DMS153 treated with DMSO at 0.1 percent for 48 hours (cell line): Measurements from ENCODE around the gene DCHS2.

Experiments
- DNase-seq: peaks from one replicate; lab custom pipeline; 2025; ENCODE audit not compliant: unreplicated experiment; lab: John Stamatoyannopoulos, UW

Gene DCHS2

DNA sequence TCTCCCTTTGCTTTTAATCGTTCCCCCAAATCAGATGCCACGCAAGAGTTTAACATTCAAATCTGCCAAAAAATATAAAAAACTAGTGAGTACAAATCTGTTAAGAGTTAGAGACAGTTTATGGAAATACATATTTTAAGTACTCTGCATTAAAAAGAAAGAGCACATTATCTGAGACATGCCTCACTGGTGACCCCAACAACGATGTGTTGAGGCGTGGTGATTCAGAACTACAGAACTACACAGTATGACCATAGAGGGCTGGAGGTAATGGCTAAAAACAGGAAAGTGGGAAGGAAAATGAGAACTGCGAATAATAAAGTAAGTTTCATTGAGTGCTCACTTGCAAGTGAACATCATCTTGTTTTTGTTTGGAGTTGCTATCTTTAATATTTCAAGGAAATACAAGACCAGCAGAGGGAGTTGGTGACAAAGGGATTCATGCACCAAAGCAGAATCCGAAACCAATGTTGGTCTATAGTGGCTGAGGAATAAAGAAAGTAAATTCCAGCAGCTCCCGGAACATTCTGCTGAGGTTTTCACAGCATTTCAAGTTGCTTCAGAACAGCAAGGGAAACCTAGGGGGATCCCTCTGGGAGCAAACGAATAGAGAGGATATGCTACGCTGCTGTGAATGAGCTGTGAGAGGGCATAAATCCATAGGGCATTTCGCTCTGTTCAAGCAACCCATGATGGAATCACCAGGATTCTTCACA is 92.2 kb downstream of the DCHS2 start:
- DNase-seq = no peak

DNA sequence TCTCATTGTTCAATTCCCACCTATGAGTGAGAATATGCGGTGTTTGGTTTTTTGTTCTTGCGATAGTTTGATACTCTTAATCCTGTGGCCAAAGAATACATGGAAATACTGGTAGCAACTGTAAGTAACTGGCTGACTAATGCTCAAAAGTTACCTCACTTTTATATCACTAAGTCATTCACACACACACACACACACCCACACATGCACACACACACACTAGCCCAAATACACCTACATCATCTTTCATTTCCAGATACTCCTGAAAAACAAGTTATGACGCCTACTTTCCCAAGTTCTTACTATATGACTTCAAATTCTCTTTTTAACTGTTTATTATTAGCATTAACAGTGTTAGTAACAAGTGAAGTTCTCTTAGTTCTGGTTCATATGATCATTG is 101.3 kb downstream of the DCHS2 start:
- no peak for DNase-seq

DNA sequence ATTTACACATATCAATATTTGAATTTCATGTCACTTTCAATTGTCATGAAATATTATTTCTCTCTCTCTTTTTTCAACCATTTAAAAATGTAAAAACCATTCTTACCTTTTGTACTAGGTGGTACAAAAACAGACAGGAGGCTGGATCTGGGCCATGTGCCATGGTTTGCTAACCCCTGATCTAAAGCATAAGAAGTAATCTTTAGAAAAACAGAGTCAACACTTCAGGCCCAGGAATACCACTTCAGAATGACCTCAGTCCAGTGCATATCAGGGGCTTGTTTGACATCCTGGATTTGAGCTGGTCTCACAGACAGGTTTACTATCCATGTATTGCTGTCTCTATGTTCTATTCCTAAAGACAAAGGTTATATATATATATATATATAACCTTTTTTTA is 102.5 kb downstream of the DCHS2 start:
- no peak for DNase-seq

DNA sequence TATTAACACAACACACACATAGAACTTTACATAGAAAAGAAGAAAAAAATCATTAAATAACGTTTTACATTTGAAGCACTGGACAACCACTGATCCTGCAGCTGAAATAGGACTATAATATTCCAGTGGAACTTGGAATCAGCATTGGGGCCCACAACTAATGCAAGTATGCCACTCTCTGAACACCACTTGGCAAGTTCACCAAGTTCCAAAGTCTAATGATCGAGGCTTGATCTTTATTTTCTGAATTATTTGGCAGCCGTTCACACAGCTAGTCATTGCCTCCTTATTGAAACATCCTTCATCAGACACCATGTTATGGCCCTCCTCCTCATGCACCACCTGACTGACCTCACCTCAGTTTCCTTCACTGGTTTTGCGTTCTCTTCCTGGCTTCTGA is 107.6 kb downstream of the DCHS2 start:
- DNase-seq = no peak

DNA sequence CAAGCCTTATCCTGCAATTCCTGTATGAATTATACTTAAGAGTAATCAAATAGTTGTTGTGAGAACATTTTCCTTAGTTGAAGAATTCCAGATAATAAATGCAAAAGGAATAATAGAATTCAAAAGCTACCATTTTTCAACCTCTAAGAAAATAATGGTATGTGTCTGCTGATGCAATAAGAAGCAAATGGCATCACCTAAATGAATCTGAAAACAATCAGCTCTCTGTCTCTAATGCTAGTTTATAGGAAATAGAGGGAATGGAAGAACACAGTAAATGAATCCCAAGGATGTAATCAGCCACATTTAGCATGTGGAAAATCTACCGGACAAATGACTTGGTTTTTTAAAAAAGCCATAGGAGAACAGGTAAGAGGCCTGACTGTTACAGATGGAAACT is 115.1 kb downstream of the DCHS2 start:
- no peak for DNase-seq

DNA sequence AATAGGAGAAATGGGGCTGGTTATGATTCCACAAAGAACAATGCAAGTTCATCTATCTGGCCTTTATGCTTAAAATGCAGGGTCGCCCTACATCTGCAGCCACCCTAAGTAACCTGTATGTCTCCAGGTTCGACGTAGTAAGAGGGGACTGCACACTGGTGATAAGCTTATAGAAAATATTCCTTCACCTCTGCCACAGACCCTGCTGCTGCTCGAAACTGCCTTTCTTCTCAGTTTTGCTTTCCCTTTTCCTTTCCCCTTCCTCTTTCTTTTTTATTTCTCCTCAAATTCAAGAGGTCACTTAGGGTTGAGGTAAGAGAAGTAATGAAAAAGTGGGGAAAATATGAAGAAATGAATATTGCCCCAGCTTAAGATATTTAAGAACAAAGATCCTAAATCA is 123.5 kb downstream of the DCHS2 start:
- no peak for DNase-seq

DNA sequence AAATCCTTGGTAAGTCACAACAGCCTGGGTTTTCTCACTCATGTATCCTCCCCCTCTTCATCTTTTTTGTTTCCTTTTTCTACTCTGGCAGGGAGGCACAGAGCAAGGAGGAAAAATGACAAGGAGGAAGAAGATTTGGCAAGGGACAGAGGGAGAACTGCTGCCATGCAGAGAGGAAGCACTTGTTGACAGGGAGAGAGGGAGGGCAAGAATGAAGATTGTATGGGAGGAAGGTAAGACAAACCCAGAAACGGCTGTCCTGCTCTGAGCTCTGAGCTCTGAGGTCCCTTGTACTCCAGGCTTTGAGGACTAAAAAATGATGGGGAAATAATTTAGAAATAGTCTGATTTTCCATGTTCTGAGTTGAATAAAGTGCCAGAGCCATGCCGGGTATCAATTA is 123.9 kb downstream of the DCHS2 start:
- no peak for DNase-seq

DNA sequence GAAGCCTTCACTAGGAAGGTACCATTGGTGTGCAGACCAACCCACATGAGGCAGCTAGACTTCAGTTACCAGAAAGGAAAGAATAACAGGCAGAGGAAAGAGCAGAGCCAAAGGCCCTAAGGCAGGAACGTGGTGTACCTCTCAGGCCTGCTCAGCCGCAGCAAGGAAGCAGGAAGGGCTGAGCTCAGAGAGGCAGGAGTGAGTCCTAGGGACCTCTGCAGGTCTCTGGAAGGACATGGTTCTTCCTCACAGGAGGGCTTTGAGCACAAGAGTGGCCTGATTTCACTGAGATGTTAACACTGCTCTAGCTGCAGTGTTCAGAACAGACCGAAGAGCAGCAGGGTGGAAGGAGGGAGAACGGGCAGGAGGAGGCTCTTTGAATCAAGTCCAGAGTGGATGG is 124.6 kb downstream of the DCHS2 start:
- DNase-seq = no peak

DNA sequence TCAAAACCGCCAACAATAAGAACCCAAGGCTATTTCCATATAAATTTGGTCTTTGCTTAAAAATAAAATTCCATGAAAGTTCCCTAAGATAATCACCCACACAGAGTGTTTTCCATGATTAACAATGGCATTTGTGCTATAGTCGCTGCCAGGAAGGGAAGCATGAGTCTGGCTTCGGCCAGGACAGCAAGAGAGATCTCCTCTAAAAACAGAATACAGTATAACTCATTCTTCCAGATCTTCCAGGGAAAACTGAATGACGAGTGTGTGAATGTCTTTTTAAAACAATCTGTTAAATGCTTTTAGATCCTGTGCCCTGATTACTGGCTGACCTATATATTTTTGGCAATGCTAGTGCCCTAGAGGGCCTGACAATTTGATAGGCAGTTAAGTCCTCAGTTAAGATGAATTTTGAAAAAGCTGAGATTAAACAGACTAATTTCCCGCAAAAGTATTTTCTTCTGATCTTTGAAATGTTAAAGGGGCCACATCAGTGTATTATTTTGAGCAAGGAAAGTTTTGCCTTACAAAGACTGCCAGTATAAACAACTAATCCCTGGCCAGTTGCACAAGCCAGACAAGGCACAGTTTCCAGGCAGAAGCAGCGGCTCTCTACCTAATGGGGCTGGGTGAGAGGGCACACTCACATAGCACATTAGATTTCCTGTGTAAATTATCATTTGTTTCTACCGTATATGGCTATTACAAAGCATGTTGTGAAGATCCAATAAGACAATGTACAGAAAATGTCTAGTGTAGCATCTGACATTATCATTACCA is 127.3 kb downstream of the DCHS2 start:
- no peak for DNase-seq

DNA sequence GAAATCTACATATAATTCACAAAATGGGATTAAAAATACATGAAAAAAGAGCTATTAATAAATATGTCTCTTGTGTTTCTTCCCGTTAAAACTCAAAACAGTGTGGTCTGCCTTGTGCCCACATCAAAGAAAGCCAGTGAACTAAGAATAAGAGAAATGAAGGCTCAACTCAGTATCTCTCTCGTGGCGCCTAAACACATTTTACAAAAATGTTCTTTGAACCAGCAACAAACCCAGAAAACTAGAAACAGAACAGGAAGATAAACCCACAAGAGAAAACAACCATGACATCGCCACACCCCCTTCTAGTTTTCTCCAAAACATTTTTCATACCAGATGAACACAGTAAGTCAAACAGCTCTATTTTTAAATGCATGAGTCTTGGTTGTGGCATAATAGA is 130.1 kb downstream of the DCHS2 start:
- no peak for DNase-seq

DNA sequence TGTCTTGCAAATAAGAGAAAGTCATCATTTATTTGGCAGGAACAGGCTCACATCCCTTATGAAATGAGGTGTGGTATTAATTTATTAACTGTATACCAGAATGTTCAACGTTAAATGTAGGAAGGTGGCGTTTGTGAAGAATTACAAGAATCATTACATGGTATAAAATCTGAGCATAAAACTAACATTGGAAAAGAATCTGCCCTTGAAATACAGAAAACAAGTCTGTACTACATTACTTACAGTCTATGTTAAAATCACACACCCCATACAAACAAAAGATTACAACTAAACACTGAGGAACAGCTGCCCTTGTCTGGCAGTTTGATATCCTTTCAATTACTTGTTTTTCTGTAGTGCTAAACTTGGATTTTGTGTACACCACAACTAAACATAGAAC is 131.1 kb downstream of the DCHS2 start:
- no peak for DNase-seq

DNA sequence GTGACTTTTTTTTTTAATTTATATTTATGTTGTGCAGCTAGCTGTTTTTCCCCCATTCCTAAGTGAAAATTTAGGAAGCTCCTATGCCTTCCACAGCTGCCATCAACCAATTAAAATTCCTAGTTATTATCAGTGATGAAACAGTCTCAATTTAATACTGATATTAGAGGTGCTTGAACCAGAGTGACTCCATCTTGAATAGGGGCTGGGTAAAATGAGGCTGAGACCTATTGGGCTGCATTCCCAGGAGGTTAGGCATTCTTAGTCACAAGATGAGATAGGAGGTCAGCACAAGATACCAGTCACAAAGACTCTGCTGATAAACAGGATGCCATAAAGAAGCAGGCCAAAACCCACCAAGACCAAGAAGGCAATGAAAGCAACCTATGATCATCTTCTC is 136.7 kb downstream of the DCHS2 start:
- DNase-seq = no peak

DNA sequence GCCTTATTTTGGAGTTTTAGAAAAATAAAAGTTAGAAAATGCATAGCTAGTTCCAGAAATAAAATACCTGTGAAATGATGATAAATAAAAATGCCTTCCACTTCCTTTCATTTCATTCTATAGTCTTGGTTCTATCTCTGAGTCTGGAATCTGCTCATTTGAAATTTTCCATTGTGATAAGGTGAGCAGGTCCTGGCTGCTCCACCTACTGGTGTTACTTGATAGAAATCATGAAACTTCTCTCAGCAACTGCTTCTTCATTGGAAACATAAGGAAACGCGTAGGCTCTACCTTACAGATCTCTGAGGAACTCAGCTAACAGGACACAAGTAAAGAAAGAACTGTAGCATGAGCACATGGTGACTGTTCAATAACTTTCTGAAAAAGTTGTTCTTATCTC is 141.8 kb downstream of the DCHS2 start:
- no peak for DNase-seq

DNA sequence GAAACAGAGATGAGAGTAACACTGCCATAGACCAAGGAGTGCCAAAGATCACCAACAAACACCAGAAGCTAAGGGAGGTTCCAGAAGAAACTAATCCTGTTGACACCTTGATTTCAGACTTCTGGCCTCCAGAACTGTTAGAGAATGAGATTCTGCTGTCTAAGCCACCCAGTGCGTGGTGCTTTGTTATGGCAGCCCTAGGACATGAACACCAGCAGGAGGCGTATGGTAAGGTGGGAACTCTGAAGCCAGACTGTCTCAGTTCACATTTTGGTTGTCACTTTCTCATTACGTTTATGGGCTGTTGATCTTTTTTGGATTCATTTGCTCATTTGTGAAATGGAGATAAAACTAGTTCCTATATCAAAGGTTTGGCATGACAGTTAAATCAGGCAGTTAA is 142.9 kb downstream of the DCHS2 start:
- DNase-seq = no peak

DNA sequence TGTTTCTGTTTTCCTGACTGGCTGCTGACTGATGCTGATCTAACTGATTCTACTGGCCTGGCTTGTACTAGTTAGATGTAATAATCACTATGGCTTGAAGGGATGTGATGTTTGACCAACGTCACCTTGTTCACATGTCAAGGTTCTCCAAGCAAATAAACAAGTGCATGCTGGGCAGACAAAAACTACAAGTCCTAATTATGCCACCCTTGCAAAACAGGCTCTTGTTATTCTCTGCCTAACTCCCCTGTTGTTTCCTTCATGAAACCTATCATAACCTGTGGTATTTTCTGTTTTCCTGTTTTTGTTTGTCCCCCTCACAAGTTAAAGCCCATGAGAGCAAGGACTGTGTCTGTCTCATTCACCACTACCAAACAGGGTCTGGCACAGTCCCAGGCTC is 146.2 kb downstream of the DCHS2 start:
- no peak for DNase-seq

DNA sequence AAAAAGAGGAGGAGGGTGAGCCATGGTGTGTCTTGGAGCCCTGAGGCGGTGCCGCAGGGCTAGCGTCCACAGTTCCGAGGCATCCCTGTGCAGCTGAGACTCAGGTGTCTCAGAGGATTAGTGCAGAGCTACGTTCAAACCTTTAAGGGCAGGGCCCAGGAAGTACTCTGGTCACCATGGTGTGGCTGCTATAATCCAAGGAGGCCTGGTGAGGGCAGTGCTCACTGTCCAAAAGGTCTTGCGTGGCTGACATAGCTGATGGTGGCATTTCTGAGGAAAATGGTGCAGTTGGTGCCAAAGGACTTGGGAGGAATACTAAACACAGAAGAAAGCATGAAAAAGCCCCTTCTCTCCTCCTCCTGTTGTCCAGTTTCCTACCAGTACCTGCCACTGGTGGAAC is 146.9 kb downstream of the DCHS2 start:
- DNase-seq = no peak

DNA sequence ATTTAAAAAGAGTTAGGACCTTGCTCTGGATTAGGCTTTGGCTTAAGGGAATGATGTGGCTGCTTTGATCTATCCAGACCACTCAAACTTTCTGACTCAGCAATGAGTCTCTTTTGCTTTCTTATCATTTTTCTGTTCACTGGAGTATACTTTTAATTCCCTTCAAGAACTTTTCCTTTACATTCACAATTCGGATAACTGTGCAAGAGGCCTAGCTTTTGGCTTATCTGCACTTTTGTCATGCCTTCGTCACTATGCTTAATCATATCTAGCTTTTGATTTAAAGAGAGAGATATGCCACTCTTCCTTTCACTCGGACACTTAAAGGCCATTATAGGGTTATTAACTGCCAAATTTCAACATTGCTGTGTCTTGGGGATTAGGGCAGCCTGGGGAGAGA is 147.9 kb downstream of the DCHS2 start:
- no peak for DNase-seq

DNA sequence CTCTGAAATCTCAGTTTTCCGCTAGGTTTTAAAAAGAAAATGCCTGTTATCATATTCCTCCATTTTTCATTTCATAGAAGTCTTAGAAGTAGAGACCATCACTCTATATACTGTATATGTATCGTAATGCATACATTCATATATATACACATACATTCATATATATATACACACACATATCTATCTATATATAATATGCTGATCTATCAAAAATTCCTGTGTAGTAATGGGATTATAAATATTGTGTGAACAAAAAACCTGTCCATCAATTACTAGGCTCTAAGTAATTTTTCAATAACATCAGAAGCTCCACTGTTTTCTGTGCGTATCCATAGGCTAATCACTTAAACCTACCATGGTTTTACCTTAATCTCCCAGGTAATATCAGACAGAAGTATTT is 150.2 kb downstream of the DCHS2 start:
- DNase-seq = no peak

DNA sequence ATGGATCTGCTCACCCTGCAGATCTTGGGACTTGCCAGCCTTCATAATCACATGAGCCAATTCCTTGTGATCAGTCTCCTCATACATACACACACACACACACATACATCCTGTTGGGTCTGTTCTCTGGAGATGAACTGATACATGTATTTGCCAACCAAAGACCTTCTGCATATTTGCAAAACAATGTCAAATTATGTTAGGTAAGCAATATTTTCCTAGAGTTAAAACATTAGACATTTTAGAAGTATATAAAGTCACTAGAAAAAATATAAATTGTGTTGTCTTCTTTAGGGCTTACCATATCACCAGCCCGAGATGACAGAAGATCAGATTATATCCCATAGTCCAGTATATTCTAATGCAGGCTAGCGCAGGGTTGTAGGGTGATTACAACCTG is 156.0 kb downstream of the DCHS2 start:
- DNase-seq = no peak

DNA sequence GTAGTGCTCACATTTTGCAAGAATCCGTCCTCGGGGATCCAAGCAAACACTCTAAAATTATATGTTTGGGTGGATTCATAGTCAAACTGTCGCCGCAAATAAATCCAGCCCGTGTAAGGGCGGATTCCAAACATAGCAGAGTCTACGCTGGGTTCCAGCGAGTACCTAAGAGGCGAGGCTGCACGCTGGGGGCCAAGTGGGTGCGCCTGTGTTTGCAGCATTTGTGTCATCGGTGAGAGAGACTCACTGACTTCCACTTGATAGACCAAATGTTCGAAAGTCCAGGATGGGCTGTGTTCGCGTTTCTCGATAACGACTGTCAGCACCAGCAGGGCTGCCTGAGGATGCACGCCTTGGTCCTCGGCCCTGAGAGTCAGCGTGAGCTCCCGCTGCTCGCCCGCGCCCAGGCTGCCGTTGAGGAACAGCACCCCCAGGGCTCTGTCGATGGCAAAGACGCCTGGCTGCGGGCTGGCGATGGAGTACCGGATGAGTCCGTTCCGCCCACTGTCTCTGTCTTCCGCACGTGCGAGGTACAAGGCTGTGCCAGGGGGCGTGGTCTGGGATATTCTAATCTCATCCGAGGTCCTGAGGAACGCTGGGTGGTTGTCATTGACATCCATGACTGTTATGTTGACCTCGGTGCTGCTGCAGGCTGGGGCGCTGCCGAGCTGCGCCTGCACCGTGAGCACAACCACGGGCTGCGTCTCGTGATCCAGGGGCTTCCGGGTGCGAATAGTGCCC is 158.7 kb downstream of the DCHS2 start:
- no peak for DNase-seq

DNA sequence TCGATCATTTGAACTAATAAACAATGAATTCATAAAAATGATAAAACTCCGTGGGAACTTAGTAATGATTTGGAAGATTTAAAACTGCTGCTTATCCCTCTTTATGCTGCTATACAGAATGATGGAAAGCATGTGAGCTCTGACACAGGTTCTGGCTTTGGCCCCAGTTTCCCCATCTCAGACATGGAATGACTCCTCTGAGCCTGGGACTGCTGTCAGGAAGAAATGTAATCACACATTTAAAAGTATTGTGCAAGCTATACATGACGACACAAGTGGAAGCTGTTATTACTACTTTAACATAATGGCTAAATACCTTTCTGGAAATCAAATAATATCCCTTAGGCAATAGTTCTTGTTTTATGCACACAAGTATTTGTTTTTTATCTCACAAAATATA is 161.7 kb downstream of the DCHS2 start:
- no peak for DNase-seq

DNA sequence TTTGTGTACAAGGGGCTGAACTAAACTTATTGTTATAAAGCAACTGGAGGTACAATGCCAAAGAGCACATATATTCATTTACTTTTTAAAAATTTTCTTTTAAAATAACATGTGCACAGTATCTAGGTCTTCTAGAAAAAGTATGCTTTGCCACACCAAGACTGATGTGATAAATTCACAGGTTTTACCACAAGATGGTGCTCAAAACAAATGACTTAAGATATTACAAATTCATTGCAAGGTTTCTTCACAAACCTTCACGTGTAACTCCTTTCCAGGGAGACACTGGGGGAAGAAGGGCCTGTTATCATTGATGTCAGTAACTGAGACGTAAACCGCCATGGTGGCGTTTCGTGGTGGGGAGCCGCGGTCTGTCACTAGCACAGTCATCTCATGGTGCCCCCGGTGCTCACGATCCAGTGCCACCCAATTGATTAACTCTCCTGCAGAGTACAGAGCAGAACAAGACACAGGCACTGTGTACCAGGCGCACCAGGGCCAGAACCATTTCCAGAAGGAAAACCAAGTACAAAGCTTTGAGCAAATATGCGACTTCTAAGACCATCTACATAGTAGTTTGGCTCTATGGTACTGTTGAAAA is 162.2 kb downstream of the DCHS2 start:
- no peak for DNase-seq
